ENCODE data around the gene TRMT11.
"Not testable (repeated sequence)": the region's sequence is repeated elsewhere in the genome, so short reads cannot be mapped to it uniquely, and the experiment has no call there.

The TRMT11 gene

DNA sequence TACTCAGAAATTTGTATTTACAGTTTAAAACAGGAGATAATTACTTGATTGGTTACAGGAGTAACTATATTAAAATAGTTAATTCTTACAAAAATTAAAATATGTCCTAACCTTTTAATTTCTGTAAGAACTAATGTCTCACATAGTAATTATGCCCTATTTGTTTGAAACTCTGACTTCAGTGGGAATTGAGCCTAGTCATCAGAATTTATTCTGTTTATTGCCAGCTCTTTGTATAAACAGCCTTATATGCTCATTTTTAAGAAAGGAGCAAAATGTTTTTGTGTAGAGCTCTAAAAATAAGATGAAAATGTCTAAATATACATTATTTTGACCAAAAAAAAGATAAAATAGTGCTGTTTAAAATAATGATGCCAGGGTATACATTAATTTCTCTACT is 21.5 kb downstream of the TRMT11 start:
- Histone ChIP-seq H3K27me3 (ENCODE audit: control insufficient read depth, insufficient read depth, low read length) (no peaks in the 10 kb centered on the region), H3K9me3 (ENCODE audit: control insufficient read depth, insufficient read depth, low read length) (no peaks in the 10 kb centered on the region), H3K36me3 (ENCODE audit: control insufficient read depth, insufficient read depth, low read length) (peaks cover 2% of the 10 kb centered on the region), H3K4me1 (ENCODE audit: control insufficient read depth, insufficient read depth, low read length) (no peaks in the 10 kb centered on the region), H3K9ac (ENCODE audit: low read depth, low read length) (no peak overlapping the region), H3K4me3 (ENCODE audit: low read depth, low read length) (no peak overlapping the region)

DNA sequence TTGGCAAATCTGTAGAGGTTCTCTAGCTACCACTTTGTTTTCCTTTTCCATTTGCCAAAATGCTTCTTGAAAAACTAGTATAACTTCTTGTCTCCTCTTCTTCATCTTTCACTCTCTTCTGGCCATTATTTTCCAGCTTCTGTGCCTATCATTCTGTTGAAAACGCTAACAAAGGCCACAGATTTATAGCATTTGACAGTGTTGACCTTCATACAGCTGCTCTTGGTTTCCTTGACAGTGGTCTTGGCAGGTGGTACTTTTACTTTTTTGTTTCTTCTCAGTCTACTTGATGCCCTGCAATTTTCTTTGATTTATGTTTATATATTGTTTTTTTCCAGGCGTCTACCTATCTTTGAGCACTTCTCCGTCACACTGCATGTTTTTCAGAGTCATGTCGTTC is 23.7 kb downstream of the TRMT11 start:
- Histone ChIP-seq H3K9ac (ENCODE audit: low read depth, low read length) (no peak overlapping the region), H3K4me3 (ENCODE audit: low read depth, low read length) (no peak overlapping the region), H3K36me3 (ENCODE audit: control insufficient read depth, insufficient read depth, low read length) (peaks cover 2% of the 10 kb centered on the region), H3K4me1 (ENCODE audit: control insufficient read depth, insufficient read depth, low read length) (no peaks in the 10 kb centered on the region), H3K9me3 (ENCODE audit: control insufficient read depth, insufficient read depth, low read length) (no peaks in the 10 kb centered on the region), H3K27me3 (ENCODE audit: control insufficient read depth, insufficient read depth, low read length) (no peaks in the 10 kb centered on the region)

DNA sequence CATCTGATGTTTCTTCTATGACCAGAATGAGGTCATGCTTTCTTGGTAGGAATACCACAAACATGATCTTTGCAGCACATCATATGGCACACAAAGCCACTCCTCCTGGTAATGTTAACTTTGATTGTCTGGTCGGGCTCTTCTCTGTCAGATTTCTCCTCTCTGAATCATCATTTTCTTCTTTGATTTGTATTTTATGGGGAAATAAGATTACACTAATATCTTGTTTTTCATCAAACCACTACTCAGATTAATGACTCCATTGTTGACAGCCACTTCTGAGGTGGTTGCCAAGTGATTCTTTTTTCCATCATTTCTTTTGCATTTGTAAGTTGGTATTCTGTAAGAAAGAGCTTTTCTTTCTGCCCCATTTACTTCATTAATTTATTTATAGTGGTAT is 29.5 kb downstream of the TRMT11 start:
- H3K9ac ChIP-seq (ENCODE audit: low read depth, low read length): no peak overlapping the region
- no peaks in the 10 kb centered on the region for H3K4me1 ChIP-seq (ENCODE audit: control insufficient read depth, insufficient read depth, low read length)
- H3K27me3 ChIP-seq (ENCODE audit: control insufficient read depth, insufficient read depth, low read length): no peaks in the 10 kb centered on the region
- no peaks in the 10 kb centered on the region for H3K9me3 ChIP-seq (ENCODE audit: control insufficient read depth, insufficient read depth, low read length)
- H3K36me3 ChIP-seq (ENCODE audit: control insufficient read depth, insufficient read depth, low read length): peaks cover 3% of the 10 kb centered on the region
- H3K4me3 ChIP-seq (ENCODE audit: low read depth, low read length): no peak overlapping the region

DNA sequence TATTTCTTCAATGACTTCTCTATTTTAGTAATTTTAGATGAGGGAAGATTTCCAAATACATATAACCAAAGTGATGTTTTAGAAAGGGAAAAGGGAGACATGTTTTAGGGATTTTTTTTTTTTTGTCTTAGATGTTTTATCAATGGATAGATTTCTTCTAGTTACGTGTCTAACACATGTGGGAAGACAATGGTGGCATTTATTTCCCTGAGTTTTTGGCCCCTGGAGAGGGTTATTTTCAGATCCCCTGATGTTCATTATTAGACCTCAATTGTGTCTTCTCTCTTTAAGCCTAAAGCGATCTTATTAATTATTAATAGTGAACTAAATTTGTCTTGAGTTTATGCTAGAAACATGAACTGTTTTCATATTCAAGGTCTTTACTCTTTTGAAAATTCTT is 30.3 kb downstream of the TRMT11 start:
- H3K9me3 ChIP-seq (ENCODE audit: control insufficient read depth, insufficient read depth, low read length): no peaks in the 10 kb centered on the region
- no peaks in the 10 kb centered on the region for H3K4me1 ChIP-seq (ENCODE audit: control insufficient read depth, insufficient read depth, low read length)
- no peaks in the 10 kb centered on the region for H3K27me3 ChIP-seq (ENCODE audit: control insufficient read depth, insufficient read depth, low read length)
- no peak overlapping the region for H3K4me3 ChIP-seq (ENCODE audit: low read depth, low read length)
- no peak overlapping the region for H3K9ac ChIP-seq (ENCODE audit: low read depth, low read length)
- H3K36me3 ChIP-seq (ENCODE audit: control insufficient read depth, insufficient read depth, low read length): peaks cover 3% of the 10 kb centered on the region

DNA sequence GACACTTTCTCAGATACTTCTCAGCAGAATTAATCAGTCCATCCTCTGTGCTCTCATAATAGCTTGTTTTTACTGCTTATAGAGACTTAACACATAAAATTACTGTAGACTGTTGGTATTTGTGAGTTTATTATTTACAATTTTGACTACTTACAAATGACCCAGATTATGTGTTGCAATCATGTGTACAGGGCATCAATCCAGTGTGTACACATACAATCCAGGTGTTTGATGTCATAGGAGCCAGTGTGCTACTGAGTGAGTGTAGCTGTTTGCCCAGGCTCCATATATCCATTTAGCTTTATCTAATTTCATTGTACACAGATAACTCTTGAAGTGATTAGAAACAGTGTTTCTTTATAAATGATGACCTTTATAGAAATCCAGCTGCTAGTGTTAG is 31.3 kb downstream of the TRMT11 start:
- H3K9ac ChIP-seq (ENCODE audit: low read depth, low read length): no peak overlapping the region
- peaks cover 3% of the 10 kb centered on the region for H3K36me3 ChIP-seq (ENCODE audit: control insufficient read depth, insufficient read depth, low read length)
- no peaks in the 10 kb centered on the region for H3K4me1 ChIP-seq (ENCODE audit: control insufficient read depth, insufficient read depth, low read length)
- no peaks in the 10 kb centered on the region for H3K9me3 ChIP-seq (ENCODE audit: control insufficient read depth, insufficient read depth, low read length)
- no peak overlapping the region for H3K4me3 ChIP-seq (ENCODE audit: low read depth, low read length)
- no peaks in the 10 kb centered on the region for H3K27me3 ChIP-seq (ENCODE audit: control insufficient read depth, insufficient read depth, low read length)

DNA sequence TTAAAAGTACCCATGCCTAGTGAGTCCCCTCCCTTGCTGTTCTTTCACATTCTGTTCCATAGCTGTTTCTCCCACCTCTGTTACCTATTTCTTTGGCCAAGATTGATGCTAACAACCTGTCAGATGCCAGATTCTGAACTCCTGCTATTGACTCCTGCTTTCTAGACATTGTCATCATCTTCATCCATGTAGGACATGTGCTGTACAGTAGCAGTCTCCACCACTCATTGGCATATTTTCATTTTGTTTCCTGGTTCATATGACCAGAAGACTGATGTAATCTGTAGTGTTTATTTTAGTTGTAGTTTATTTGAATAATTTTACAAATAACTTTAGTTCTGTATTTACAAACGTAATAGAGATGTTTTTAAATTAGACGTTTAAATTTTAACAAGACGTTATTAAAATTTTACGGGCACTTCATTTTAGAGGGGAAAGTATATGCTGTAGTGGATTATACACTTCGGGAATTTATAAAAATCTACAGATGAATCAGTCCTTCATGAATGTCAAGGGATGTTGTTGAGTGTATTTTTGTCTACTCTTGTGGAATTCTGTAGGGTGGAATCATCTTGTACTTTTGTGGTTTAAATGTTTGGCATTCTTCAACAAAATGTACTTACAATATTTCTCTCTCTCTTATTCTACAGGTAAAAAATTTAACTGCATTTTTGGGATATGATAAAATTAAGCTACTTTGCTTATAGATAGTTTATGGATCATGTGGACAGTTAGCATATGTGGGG is 34.1 kb downstream of the TRMT11 start:
- H3K4me1 ChIP-seq (ENCODE audit: control insufficient read depth, insufficient read depth, low read length): no peaks in the 10 kb centered on the region
- peaks cover 3% of the 10 kb centered on the region for H3K36me3 ChIP-seq (ENCODE audit: control insufficient read depth, insufficient read depth, low read length)
- no peaks in the 10 kb centered on the region for H3K27me3 ChIP-seq (ENCODE audit: control insufficient read depth, insufficient read depth, low read length)
- no peaks in the 10 kb centered on the region for H3K9me3 ChIP-seq (ENCODE audit: control insufficient read depth, insufficient read depth, low read length)
- no peak overlapping the region for H3K4me3 ChIP-seq (ENCODE audit: low read depth, low read length)
- H3K9ac ChIP-seq (ENCODE audit: low read depth, low read length): no peak overlapping the region

DNA sequence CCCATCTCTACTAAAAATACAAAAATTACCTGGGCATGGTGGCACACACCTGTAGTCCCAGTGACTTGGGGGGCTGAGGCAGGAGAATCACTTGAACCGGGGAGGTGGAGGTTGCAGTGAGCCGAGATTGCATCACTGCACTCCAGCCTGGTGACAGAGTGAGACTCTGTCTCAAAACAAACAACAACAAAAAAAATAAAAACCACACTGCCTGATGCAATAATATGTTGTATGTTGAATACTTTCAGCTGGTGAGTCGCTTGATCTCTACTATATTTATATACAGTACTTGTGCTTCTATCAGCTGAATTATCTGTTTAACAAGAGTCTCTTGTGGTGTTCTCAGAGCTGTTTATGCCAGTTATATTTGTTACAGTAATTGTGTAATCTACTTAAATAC is 37.1 kb downstream of the TRMT11 start:
- not testable (repeated sequence) for H3K9ac ChIP-seq (ENCODE audit: low read depth, low read length); H3K36me3 ChIP-seq (ENCODE audit: control insufficient read depth, insufficient read depth, low read length); H3K9me3 ChIP-seq (ENCODE audit: control insufficient read depth, insufficient read depth, low read length)

DNA sequence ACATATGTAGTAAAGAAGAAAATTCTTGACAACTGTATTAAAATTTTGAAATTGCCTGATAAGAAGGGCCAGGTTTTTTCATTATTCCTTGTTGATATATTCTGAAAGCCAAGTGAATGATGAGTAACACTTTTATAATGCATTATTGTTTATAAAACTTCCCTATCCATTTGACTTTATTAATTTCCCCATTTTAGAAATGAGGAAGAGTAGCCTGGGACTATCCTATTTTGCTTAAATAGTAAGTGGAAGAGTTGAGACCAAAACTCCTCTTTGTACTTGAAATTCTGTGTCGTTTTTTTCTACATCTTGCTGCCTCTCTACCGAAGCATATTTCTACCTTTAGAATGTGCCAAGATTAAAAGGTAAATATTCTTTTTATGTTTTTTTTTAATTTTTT is 39.7 kb downstream of the TRMT11 start:
- Histone ChIP-seq H3K36me3 (ENCODE audit: control insufficient read depth, insufficient read depth, low read length) (no peaks in the 10 kb centered on the region), H3K27me3 (ENCODE audit: control insufficient read depth, insufficient read depth, low read length) (no peaks in the 10 kb centered on the region), H3K4me1 (ENCODE audit: control insufficient read depth, insufficient read depth, low read length) (no peaks in the 10 kb centered on the region), H3K9ac (ENCODE audit: low read depth, low read length) (no peak overlapping the region), H3K4me3 (ENCODE audit: low read depth, low read length) (no peak overlapping the region), H3K9me3 (ENCODE audit: control insufficient read depth, insufficient read depth, low read length) (no peaks in the 10 kb centered on the region)

More for the DNA sequence above, 37.1 kb downstream of the TRMT11 start:
- not testable (repeated sequence) for H3K4me1 ChIP-seq (ENCODE audit: control insufficient read depth, insufficient read depth, low read length); H3K27me3 ChIP-seq (ENCODE audit: control insufficient read depth, insufficient read depth, low read length); H3K4me3 ChIP-seq (ENCODE audit: low read depth, low read length)

DNA sequence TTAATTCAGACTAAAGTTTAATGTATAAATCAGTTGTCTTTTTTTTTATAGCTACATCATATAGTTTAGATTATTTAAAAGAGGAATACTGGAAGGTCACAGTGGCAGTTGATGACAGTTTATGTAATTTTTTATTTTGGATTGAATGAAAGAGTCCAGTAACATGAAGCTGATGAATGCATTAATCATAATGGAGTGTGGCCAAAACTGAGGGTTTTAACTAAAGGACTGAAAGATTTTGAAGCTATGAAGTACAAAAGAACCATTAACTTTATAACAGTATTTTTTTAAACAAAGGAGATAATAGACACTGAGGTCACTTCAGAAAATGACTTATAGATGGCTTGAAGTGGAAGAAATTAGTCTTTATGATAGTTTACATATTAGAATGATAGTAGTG is 41.3 kb downstream of the TRMT11 start:
- Histone ChIP-seq H3K4me3 (ENCODE audit: low read depth, low read length) (no peak overlapping the region), H3K27me3 (ENCODE audit: control insufficient read depth, insufficient read depth, low read length) (no peaks in the 10 kb centered on the region), H3K36me3 (ENCODE audit: control insufficient read depth, insufficient read depth, low read length) (no peaks in the 10 kb centered on the region), H3K9ac (ENCODE audit: low read depth, low read length) (no peak overlapping the region), H3K9me3 (ENCODE audit: control insufficient read depth, insufficient read depth, low read length) (no peaks in the 10 kb centered on the region), H3K4me1 (ENCODE audit: control insufficient read depth, insufficient read depth, low read length) (no peaks in the 10 kb centered on the region)

DNA sequence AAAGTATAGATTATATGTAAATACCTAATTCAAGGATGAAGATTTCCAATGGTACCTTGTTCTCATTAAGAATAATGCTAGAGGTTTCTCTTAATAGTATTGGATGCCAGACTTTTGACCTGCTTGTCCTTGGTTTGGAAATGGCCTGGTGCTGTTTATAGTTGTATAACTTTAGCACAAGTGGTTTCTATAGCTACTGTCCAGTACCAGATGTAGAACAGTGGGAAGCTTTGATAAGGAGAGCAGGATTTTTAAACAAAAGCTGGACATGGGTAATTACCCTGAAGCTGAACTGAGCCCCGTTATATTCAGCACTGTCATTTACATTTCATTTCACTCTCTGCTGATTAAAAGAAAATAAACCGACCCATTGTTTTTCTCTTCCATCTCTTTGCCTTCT is 43.7 kb downstream of the TRMT11 start:
- Histone ChIP-seq H3K36me3 (ENCODE audit: control insufficient read depth, insufficient read depth, low read length) (no peaks in the 10 kb centered on the region), H3K9me3 (ENCODE audit: control insufficient read depth, insufficient read depth, low read length) (no peaks in the 10 kb centered on the region), H3K27me3 (ENCODE audit: control insufficient read depth, insufficient read depth, low read length) (no peaks in the 10 kb centered on the region), H3K4me3 (ENCODE audit: low read depth, low read length) (no peak overlapping the region), H3K4me1 (ENCODE audit: control insufficient read depth, insufficient read depth, low read length) (no peaks in the 10 kb centered on the region), H3K9ac (ENCODE audit: low read depth, low read length) (no peak overlapping the region)

DNA sequence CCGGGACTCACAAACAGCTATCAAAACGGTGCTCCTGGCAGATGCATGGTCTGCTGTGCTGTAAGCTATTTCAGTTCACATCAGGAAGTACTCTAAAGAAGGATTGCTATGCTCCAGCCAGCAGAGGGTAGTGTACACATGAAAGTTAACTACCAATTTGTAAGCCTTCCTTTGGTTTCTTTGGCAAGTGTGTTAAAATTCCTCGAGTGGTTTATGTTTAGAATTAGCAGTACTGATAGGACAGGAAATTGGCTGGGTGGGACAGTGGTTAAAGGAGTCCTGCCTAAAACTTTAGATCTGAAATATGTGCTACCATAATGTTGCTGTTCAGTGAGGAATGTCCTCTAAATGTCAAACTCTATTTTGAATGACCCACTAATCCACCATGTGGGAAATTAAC is 47.4 kb downstream of the TRMT11 start:
- H3K27me3 ChIP-seq (ENCODE audit: control insufficient read depth, insufficient read depth, low read length): no peaks in the 10 kb centered on the region
- H3K4me3 ChIP-seq (ENCODE audit: low read depth, low read length): no peak overlapping the region
- no peak overlapping the region for H3K9ac ChIP-seq (ENCODE audit: low read depth, low read length)
- H3K4me1 ChIP-seq (ENCODE audit: control insufficient read depth, insufficient read depth, low read length): no peaks in the 10 kb centered on the region
- H3K9me3 ChIP-seq (ENCODE audit: control insufficient read depth, insufficient read depth, low read length): no peaks in the 10 kb centered on the region
- H3K36me3 ChIP-seq (ENCODE audit: control insufficient read depth, insufficient read depth, low read length): no peaks in the 10 kb centered on the region

DNA sequence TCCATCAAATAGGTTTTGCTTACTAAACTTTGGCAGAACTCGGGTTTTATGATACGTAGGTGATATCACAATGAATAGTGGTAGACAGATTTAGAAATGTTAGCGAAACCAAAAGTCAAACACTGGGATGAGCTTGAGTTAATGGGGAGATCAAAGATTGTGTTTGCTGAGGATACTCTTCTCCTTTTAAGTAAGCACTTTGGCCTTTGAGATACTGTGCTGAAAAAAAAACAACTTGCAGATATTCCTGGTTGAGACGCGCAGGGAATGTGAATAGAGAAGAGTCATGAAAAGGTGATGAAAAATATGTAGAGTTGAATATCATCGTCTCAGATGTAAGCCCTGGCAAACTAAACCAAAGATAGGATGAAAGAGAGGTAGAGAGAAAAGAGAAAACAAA is 48.3 kb downstream of the TRMT11 start:
- no peak overlapping the region for H3K4me3 ChIP-seq (ENCODE audit: low read depth, low read length)

More for the DNA sequence above, 48.3 kb downstream of the TRMT11 start:
- H3K4me1 ChIP-seq (ENCODE audit: control insufficient read depth, insufficient read depth, low read length): no peaks in the 10 kb centered on the region
- H3K9ac ChIP-seq (ENCODE audit: low read depth, low read length): no peak overlapping the region
- no peaks in the 10 kb centered on the region for H3K9me3 ChIP-seq (ENCODE audit: control insufficient read depth, insufficient read depth, low read length)
- H3K36me3 ChIP-seq (ENCODE audit: control insufficient read depth, insufficient read depth, low read length): no peaks in the 10 kb centered on the region
- no peaks in the 10 kb centered on the region for H3K27me3 ChIP-seq (ENCODE audit: control insufficient read depth, insufficient read depth, low read length)
